ENCODE data around the gene SRSF6. TPM values are rescaled to one million over a fixed set of nuclear protein-coding genes. Genes with fewer than 3 reads are reported as not detected.

The SRSF6 gene
- total RNA-seq, 1 experiment from 2014 or later, result 242 TPM

DNA sequence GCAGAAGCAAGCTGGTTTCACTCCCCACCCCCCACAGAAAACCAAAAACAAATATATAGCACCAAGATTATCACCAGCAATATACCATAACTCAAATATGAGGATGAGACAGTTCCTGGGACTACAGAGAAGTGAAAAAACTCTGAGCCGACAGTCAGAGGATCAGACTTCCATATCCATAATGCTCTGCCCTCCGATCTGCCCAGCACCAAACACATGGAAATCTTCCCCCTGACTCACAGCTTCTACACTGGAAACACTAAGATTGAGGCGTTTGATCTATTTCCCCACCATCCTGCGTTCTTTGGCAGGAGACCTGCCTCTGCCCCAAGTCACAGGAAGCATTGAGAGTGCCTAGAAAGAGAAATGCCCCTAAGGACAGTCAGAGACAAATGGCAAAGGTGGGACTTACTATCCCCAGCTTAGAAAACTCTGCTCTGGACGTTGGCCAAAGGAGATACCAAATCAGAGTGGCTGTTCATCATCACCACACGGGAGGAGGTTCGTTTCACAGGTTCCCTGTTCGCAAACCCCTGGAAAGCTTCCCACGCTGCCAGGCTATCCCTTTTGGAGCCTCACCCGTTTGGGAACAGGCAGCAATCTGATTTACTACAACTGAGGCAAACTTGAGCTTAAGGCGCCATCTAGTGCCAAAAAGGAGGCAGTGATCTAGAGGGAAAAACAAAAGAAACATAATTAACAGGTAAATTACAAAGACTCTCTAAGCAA, 48.7 kb upstream of the SRSF6 start:
- H3K79me2 ChIP-seq (ENCODE audit: insufficient read depth, low read length), result no peaks in the 10 kb centered on the region
- ATAC-seq (peak; percentile 86), DNase-seq (ENCODE audit: low read depth, low spot score) (peak; percentile 51)
- H2AFZ ChIP-seq (ENCODE audit: low read depth, low read length, poor library complexity, severe bottlenecking), result peak overlapping the region; percentile 73
- TF ChIP-seq POLR2A (IDR thresholded peaks at IDR 0.05; ENCODE audit: borderline replicate concordance, extremely low read depth, insufficient read depth, insufficient read length) (no peak), CBX3 (IDR thresholded peaks at IDR 0.05; ENCODE audit: low read depth) (peak; percentile 88), RAD21 (IDR thresholded peaks at IDR 0.05; ENCODE audit: low read depth) (peak; percentile 84), ELF1 (IDR thresholded peaks at IDR 0.05; ENCODE audit: borderline replicate concordance, low read depth) (no peak), YY1 (IDR thresholded peaks at IDR 0.05; ENCODE audit: extremely low read depth, insufficient replicate concordance, low read depth, low read length) (no peak)
- TF ChIP-seq, protein P1, sequence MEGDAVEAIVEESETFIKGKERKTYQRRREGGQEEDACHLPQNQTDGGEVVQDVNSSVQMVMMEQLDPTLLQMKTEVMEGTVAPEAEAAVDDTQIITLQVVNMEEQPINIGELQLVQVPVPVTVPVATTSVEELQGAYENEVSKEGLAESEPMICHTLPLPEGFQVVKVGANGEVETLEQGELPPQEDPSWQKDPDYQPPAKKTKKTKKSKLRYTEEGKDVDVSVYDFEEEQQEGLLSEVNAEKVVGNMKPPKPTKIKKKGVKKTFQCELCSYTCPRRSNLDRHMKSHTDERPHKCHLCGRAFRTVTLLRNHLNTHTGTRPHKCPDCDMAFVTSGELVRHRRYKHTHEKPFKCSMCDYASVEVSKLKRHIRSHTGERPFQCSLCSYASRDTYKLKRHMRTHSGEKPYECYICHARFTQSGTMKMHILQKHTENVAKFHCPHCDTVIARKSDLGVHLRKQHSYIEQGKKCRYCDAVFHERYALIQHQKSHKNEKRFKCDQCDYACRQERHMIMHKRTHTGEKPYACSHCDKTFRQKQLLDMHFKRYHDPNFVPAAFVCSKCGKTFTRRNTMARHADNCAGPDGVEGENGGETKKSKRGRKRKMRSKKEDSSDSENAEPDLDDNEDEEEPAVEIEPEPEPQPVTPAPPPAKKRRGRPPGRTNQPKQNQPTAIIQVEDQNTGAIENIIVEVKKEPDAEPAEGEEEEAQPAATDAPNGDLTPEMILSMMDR (IDR thresholded peaks at IDR 0.05 in 2 of 3, conservative IDR thresholded peaks at IDR 0.05 in 1 of 3; ENCODE audit: borderline replicate concordance in 1 of 3, insufficient read depth in 1 of 3, low read depth in 2 of 3, low read length in 2 of 3), result peak; percentile 56 to 94 (median 78); a peak in 5 of 6 replicates
- TF ChIP-seq, protein P2, sequence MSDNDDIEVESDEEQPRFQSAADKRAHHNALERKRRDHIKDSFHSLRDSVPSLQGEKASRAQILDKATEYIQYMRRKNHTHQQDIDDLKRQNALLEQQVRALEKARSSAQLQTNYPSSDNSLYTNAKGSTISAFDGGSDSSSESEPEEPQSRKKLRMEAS (IDR thresholded peaks at IDR 0.05), result no peak
- no peak overlapping the region for H3K27ac ChIP-seq (ENCODE audit: low read depth, low read length)
- H4K20me1 ChIP-seq (ENCODE audit: insufficient read depth), result no peaks in the 10 kb centered on the region
- intact Hi-C loops (cut with micrococcal nuclease), result loop anchor here (1.0 to 5.0 kb wide), 3 partner anchors 217 to 1712 kb away; no protein-coding TSS in a partner anchor
- no TSS peak for BruUV-seq (replicated peaks)
- ChIA-PET RAD21 (ENCODE audit: low non-redundant PET in 1 of 2, low total read pairs in 2 of 2, uncharacterized antibody in 2 of 2, unreplicated experiment in 2 of 2) (no interaction called here), CTCF (interaction anchor here (0.9 to 1.8 kb wide), 10 partner anchors 12 to 1711 kb away, joined by 3 to 17 read pairs (median 4); no protein-coding TSS in a partner anchor), POLR2A (no interaction called here)
- H3K9me2 ChIP-seq (ENCODE audit: insufficient read depth), result no peaks in the 10 kb centered on the region
- 0 out of 4 replicates have a peak, but pooled peaks cover 0 to 3% of the 10 kb centered on the region in 2 experiments for H3K4me1 ChIP-seq (ENCODE audit: control insufficient read depth in 1 of 2, insufficient read depth in 2 of 2, low read length in 2 of 2)
- H3K9me3 ChIP-seq (ENCODE audit: control insufficient read depth in 1 of 2, insufficient read depth in 1 of 2, low read depth in 1 of 2, low read length in 2 of 2), result peaks cover 0 to 9% of the 10 kb centered on the region in 2 experiments; a peak in 2 of 4 replicates
- no peaks in the 10 kb centered on the region; the same call in 1 of the 2 replicates for H3K27me3 ChIP-seq (ENCODE audit: insufficient read depth, low read length)
- H3K9ac ChIP-seq (ENCODE audit: low read length), result no peak overlapping the region
- H3K4me2 ChIP-seq (ENCODE audit: low read length), result peak overlapping the region; percentile 26
- H3K4me3 ChIP-seq (replicated peaks in 1 of 2; ENCODE audit: low read depth in 1 of 2, low read length in 2 of 2), result no peak overlapping the region
- H3K36me3 ChIP-seq (ENCODE audit: control insufficient read depth in 1 of 2, insufficient read depth in 2 of 2, low read length in 2 of 2), result no peaks in the 10 kb centered on the region

All from HCT116 (cell line).